ENCODE measurements around the gene HOATZ. TPM values are rescaled to one million over a fixed set of nuclear protein-coding genes. Genes with fewer than 3 reads are reported as not detected.

HOATZ gene
- polyA plus RNA-seq, 2 donors: not detected

GRCh38 chr11:111570796-111571195 is 56.2 kb downstream of the HOATZ start:
- Histone ChIP-seq H3K9me3 (ENCODE audit: control insufficient read depth in 2 of 2, insufficient read depth in 1 of 2, low read depth in 1 of 2, low read length in 1 of 2) (no peaks in the 10 kb centered on the region), H3K36me3 (ENCODE audit: control insufficient read depth in 2 of 2, insufficient read depth in 2 of 2, low read length in 1 of 2) (no peaks in the 10 kb centered on the region)

GRCh38 chr11:111571829-111572501 is 57.4 kb downstream of the HOATZ start:
- no peaks in the 10 kb centered on the region for H3K9me3 ChIP-seq (ENCODE audit: control insufficient read depth in 2 of 2, insufficient read depth in 1 of 2, low read depth in 1 of 2, low read length in 1 of 2)
- 46 to 50% methylated on average over 6 of the region's 6 CpGs for WGBS, 2 donors
- H3K27me3 ChIP-seq (ENCODE audit: control insufficient read depth in 1 of 2, insufficient read depth in 2 of 2, low read length in 2 of 2): no peaks in the 10 kb centered on the region

More at GRCh38 chr11:111570796-111571195, 56.2 kb downstream of the HOATZ start:
- no peaks in the 10 kb centered on the region for H3K27me3 ChIP-seq (ENCODE audit: control insufficient read depth in 1 of 2, insufficient read depth in 2 of 2, low read length in 2 of 2)
- no peaks in the 10 kb centered on the region for H3K4me1 ChIP-seq (ENCODE audit: control insufficient read depth in 2 of 2, insufficient read depth in 2 of 2, low read length in 1 of 2)
- WGBS, 2 donors: 71 to 82% methylated on average over 6 of the region's 6 CpGs
- H3K27ac ChIP-seq (ENCODE audit: low read depth in 2 of 2, low read length in 1 of 2): no peak overlapping the region
- H3K4me3 ChIP-seq (ENCODE audit: low read depth in 1 of 2, low read length in 2 of 2): no peak overlapping the region

GRCh38 chr11:111572581-111572980 is 58.0 kb downstream of the HOATZ start:
- Histone ChIP-seq H3K36me3 (ENCODE audit: control insufficient read depth in 2 of 2, insufficient read depth in 2 of 2, low read length in 1 of 2) (no peaks in the 10 kb centered on the region), H3K9me3 (ENCODE audit: control insufficient read depth in 2 of 2, insufficient read depth in 1 of 2, low read depth in 1 of 2, low read length in 1 of 2) (no peaks in the 10 kb centered on the region), H3K27ac (ENCODE audit: low read depth in 2 of 2, low read length in 1 of 2) (no peak overlapping the region), H3K27me3 (ENCODE audit: control insufficient read depth in 1 of 2, insufficient read depth in 2 of 2, low read length in 2 of 2) (no peaks in the 10 kb centered on the region), H3K4me3 (ENCODE audit: low read depth in 1 of 2, low read length in 2 of 2) (no peak overlapping the region), H3K4me1 (ENCODE audit: control insufficient read depth in 2 of 2, insufficient read depth in 2 of 2, low read length in 1 of 2) (no peaks in the 10 kb centered on the region)
- WGBS, 2 donors: 91 to 95% methylated on average over 3 of the region's 3 CpGs

More at GRCh38 chr11:111571829-111572501, 57.4 kb downstream of the HOATZ start:
- Histone ChIP-seq H3K27ac (ENCODE audit: low read depth in 2 of 2, low read length in 1 of 2) (no peak overlapping the region), H3K4me1 (ENCODE audit: control insufficient read depth in 2 of 2, insufficient read depth in 2 of 2, low read length in 1 of 2) (no peaks in the 10 kb centered on the region), H3K36me3 (ENCODE audit: control insufficient read depth in 2 of 2, insufficient read depth in 2 of 2, low read length in 1 of 2) (no peaks in the 10 kb centered on the region), H3K4me3 (ENCODE audit: low read depth in 1 of 2, low read length in 2 of 2) (no peak overlapping the region)

GRCh38 chr11:111573821-111574249 is 59.3 kb downstream of the HOATZ start:
- Histone ChIP-seq H3K4me3 (ENCODE audit: low read depth in 1 of 2, low read length in 2 of 2) (no peak overlapping the region), H3K27me3 (ENCODE audit: control insufficient read depth in 1 of 2, insufficient read depth in 2 of 2, low read length in 2 of 2) (no peaks in the 10 kb centered on the region), H3K27ac (ENCODE audit: low read depth in 2 of 2, low read length in 1 of 2) (no peak overlapping the region), H3K9me3 (ENCODE audit: control insufficient read depth in 2 of 2, insufficient read depth in 1 of 2, low read depth in 1 of 2, low read length in 1 of 2) (no peaks in the 10 kb centered on the region), H3K4me1 (ENCODE audit: control insufficient read depth in 2 of 2, insufficient read depth in 2 of 2, low read length in 1 of 2) (no peaks in the 10 kb centered on the region), H3K36me3 (ENCODE audit: control insufficient read depth in 2 of 2, insufficient read depth in 2 of 2, low read length in 1 of 2) (no peaks in the 10 kb centered on the region)
- WGBS, 2 donors: 18 to 26% methylated on average over 4 of the region's 4 CpGs

GRCh38 chr11:111574373-111575225 is 60.0 kb downstream of the HOATZ start:
- 32 to 35% methylated on average over 7 of the region's 7 CpGs for WGBS, 2 donors
- Histone ChIP-seq H3K4me1 (ENCODE audit: control insufficient read depth in 2 of 2, insufficient read depth in 2 of 2, low read length in 1 of 2) (no peaks in the 10 kb centered on the region), H3K27me3 (ENCODE audit: control insufficient read depth in 1 of 2, insufficient read depth in 2 of 2, low read length in 2 of 2) (no peaks in the 10 kb centered on the region), H3K9me3 (ENCODE audit: control insufficient read depth in 2 of 2, insufficient read depth in 1 of 2, low read depth in 1 of 2, low read length in 1 of 2) (no peaks in the 10 kb centered on the region), H3K27ac (ENCODE audit: low read depth in 2 of 2, low read length in 1 of 2) (no peak overlapping the region), H3K36me3 (ENCODE audit: control insufficient read depth in 2 of 2, insufficient read depth in 2 of 2, low read length in 1 of 2) (no peaks in the 10 kb centered on the region), H3K4me3 (ENCODE audit: low read depth in 1 of 2, low read length in 2 of 2) (no peak overlapping the region)

GRCh38 chr11:111575740-111576139 is 61.2 kb downstream of the HOATZ start:
- no peak overlapping the region for H3K4me3 ChIP-seq (ENCODE audit: low read depth in 1 of 2, low read length in 2 of 2)
- no peaks in the 10 kb centered on the region for H3K9me3 ChIP-seq (ENCODE audit: control insufficient read depth in 2 of 2, insufficient read depth in 1 of 2, low read depth in 1 of 2, low read length in 1 of 2)
- WGBS, 2 donors: 94 to 96% methylated on average over 6 of the region's 6 CpGs
- H3K27me3 ChIP-seq (ENCODE audit: control insufficient read depth in 1 of 2, insufficient read depth in 2 of 2, low read length in 2 of 2): no peaks in the 10 kb centered on the region
- no peaks in the 10 kb centered on the region for H3K36me3 ChIP-seq (ENCODE audit: control insufficient read depth in 2 of 2, insufficient read depth in 2 of 2, low read length in 1 of 2)
- no peaks in the 10 kb centered on the region for H3K4me1 ChIP-seq (ENCODE audit: control insufficient read depth in 2 of 2, insufficient read depth in 2 of 2, low read length in 1 of 2)
- H3K27ac ChIP-seq (ENCODE audit: low read depth in 2 of 2, low read length in 1 of 2): no peak overlapping the region

GRCh38 chr11:111577821-111578220 is 63.2 kb downstream of the HOATZ start:
- Histone ChIP-seq H3K36me3 (ENCODE audit: control insufficient read depth in 2 of 2, insufficient read depth in 2 of 2, low read length in 1 of 2) (no peaks in the 10 kb centered on the region), H3K4me1 (ENCODE audit: control insufficient read depth in 2 of 2, insufficient read depth in 2 of 2, low read length in 1 of 2) (no peaks in the 10 kb centered on the region), H3K9me3 (ENCODE audit: control insufficient read depth in 2 of 2, insufficient read depth in 1 of 2, low read depth in 1 of 2, low read length in 1 of 2) (no peaks in the 10 kb centered on the region), H3K27ac (ENCODE audit: low read depth in 2 of 2, low read length in 1 of 2) (no peak overlapping the region), H3K27me3 (ENCODE audit: control insufficient read depth in 1 of 2, insufficient read depth in 2 of 2, low read length in 2 of 2) (no peaks in the 10 kb centered on the region), H3K4me3 (ENCODE audit: low read depth in 1 of 2, low read length in 2 of 2) (no peak overlapping the region)
- WGBS, 2 donors: 76 to 83% methylated on average over 4 of the region's 4 CpGs

GRCh38 chr11:111581341-111581740 is 66.8 kb downstream of the HOATZ start:
- no peaks in the 10 kb centered on the region for H3K4me1 ChIP-seq (ENCODE audit: control insufficient read depth in 2 of 2, insufficient read depth in 2 of 2, low read length in 1 of 2)
- 100% methylated on average over 1 of the region's 1 CpG for WGBS, 2 donors
- H3K27ac ChIP-seq (ENCODE audit: low read depth in 2 of 2, low read length in 1 of 2): no peak overlapping the region
- no peak overlapping the region for H3K4me3 ChIP-seq (ENCODE audit: low read depth in 1 of 2, low read length in 2 of 2)
- H3K9me3 ChIP-seq (ENCODE audit: control insufficient read depth in 2 of 2, insufficient read depth in 1 of 2, low read depth in 1 of 2, low read length in 1 of 2): no peaks in the 10 kb centered on the region
- H3K36me3 ChIP-seq (ENCODE audit: control insufficient read depth in 2 of 2, insufficient read depth in 2 of 2, low read length in 1 of 2): no peaks in the 10 kb centered on the region
- H3K27me3 ChIP-seq (ENCODE audit: control insufficient read depth in 1 of 2, insufficient read depth in 2 of 2, low read length in 2 of 2): no peaks in the 10 kb centered on the region

- H3K27ac ChIP-seq (ENCODE audit: low read depth in 2 of 2, low read length in 1 of 2): no peak overlapping the region
- no peaks in the 10 kb centered on the region for H3K27me3 ChIP-seq (ENCODE audit: control insufficient read depth in 1 of 2, insufficient read depth in 2 of 2, low read length in 2 of 2)
- no peaks in the 10 kb centered on the region for H3K4me1 ChIP-seq (ENCODE audit: control insufficient read depth in 2 of 2, insufficient read depth in 2 of 2, low read length in 1 of 2)
- no peak overlapping the region for H3K4me3 ChIP-seq (ENCODE audit: low read depth in 1 of 2, low read length in 2 of 2)
- no peaks in the 10 kb centered on the region for H3K36me3 ChIP-seq (ENCODE audit: control insufficient read depth in 2 of 2, insufficient read depth in 2 of 2, low read length in 1 of 2)
- H3K9me3 ChIP-seq (ENCODE audit: control insufficient read depth in 2 of 2, insufficient read depth in 1 of 2, low read depth in 1 of 2, low read length in 1 of 2): no peaks in the 10 kb centered on the region
These were observed 67.6 kb downstream of the HOATZ start for GRCh38 chr11:111582163-111582562.
